ENCODE measurements around the gene ECE1. TPM values are rescaled to one million over a fixed set of nuclear protein-coding genes. Genes with fewer than 3 reads are reported as not detected.

ECE1 gene
- total RNA-seq, 5 donors from 2014 or later (not counting 1 experiment from before 2014, with no cell fraction given) = 81.0 to 94.5 (median 87.1) TPM

DNA sequence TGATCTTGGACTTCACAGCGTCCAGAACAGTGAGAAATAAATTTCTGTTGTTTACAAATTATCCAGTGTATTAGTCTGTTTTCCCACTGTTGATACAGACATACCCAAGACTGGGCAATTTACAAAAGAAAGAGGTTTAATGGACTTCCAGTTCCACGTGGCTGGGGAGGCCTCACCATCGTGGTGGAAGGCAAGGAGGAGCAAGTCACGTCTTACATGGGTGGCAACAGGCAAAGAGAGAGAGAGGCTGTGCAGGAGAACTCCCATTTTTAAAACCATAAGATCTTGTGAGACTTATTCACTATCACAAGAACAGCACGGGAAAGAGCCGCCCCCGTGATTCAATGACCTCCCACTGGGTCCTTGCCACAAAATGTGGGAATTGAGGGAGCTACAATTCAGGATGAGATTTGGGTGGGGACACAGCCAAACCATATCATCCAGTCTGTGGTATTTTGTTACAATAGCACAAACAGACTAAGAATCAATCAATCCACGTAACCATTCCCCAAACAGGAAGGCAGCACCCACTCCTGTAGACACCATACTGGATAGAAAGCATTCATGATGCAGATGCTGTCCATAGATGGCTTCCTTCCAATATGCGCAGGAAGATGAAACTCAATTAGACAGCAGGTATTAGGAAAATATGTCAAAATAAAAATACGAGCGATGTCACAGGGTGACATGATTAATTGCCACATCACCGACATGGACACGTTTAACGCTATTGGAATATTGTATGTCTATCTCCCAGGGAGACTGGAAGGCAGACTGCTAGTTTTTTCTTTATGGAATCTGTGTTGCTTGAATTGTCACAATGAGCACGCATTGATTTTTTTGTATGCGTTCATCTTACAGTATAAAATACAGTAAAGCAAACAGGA is 22.8 kb downstream of the ECE1 start:
- no peak overlapping the region for H3K27ac Mint-ChIP-seq
- no peaks in the 10 kb centered on the region for H3K9me3 Mint-ChIP-seq

GRCh38 chr1:21266119-21266774 is 24.0 kb downstream of the ECE1 start:
- H3K36me3 Mint-ChIP-seq = peaks cover 47% of the 10 kb centered on the region
- Histone ChIP-seq H3K36me3 (ENCODE audit: control insufficient read depth in 2 of 2, extremely low read depth in 1 of 2, insufficient read depth in 1 of 2, low read length in 1 of 2) (peaks cover 23 to 71% of the 10 kb centered on the region in 2 donors), H3K27ac (ENCODE audit: low read length) (no peak overlapping the region), H3K27me3 (replicated peaks in 1 of 2; ENCODE audit: control insufficient read depth in 2 of 2, extremely low read depth in 1 of 2, insufficient read depth in 2 of 2, low read length in 1 of 2) (no peaks in the 10 kb centered on the region), H3K9me3 (no peaks in the 10 kb centered on the region), H3K4me1 (ENCODE audit: control insufficient read depth in 1 of 2, extremely low read depth in 1 of 2, insufficient read depth in 2 of 2, low read length in 2 of 2) (peaks cover 0 to 32% of the 10 kb centered on the region in 2 experiments), H3K4me3 (ENCODE audit: control insufficient read depth in 1 of 2, extremely low read depth in 1 of 2, low read length in 1 of 2) (no peak overlapping the region)
- H3K4me1 Mint-ChIP-seq = peaks cover 25 to 32% (median 26%) of the 10 kb centered on the region in 3 donors
- H3K27ac Mint-ChIP-seq = no peak overlapping the region
- 92% methylated on average over 4 of the region's 12 CpGs for WGBS (ENCODE audit: insufficient coverage)
- ATAC-seq (replicated peaks in 1 of 4) = no peak
- no peak overlapping the region for H3K4me3 Mint-ChIP-seq
- H3K9me3 Mint-ChIP-seq = no peaks in the 10 kb centered on the region
- no peak for DNase-seq
- no peaks in the 10 kb centered on the region for H3K27me3 Mint-ChIP-seq
- POLR2A ChIA-PET = no interaction called here
- CTCF ChIA-PET = no interaction called here

More for the DNA sequence above, 22.8 kb downstream of the ECE1 start:
- H3K4me1 ChIP-seq (ENCODE audit: control insufficient read depth in 1 of 2, extremely low read depth in 1 of 2, insufficient read depth in 2 of 2, low read length in 2 of 2) = peaks cover 0 to 24% of the 10 kb centered on the region in 2 experiments
- ATAC-seq (replicated peaks in 1 of 4) = no peak
- H3K27me3 ChIP-seq (replicated peaks in 1 of 2; ENCODE audit: control insufficient read depth in 2 of 2, extremely low read depth in 1 of 2, insufficient read depth in 2 of 2, low read length in 1 of 2) = no peaks in the 10 kb centered on the region
- DNase-seq = no peak
- Mint-ChIP-seq H3K27me3 (no peaks in the 10 kb centered on the region), H3K4me3 (no peak overlapping the region), H3K36me3 (peaks cover 48% of the 10 kb centered on the region), H3K4me1 (peaks cover 19 to 27% (median 23%) of the 10 kb centered on the region in 3 donors)
- no peaks in the 10 kb centered on the region for H3K9me3 ChIP-seq
- no peak overlapping the region for H3K4me3 ChIP-seq (ENCODE audit: control insufficient read depth in 1 of 2, extremely low read depth in 1 of 2, low read length in 1 of 2)
- ChIA-PET CTCF (no interaction called here), POLR2A (no interaction called here)
- peaks cover 23 to 76% of the 10 kb centered on the region in 2 donors for H3K36me3 ChIP-seq (ENCODE audit: control insufficient read depth in 2 of 2, extremely low read depth in 1 of 2, insufficient read depth in 1 of 2, low read length in 1 of 2)
- H3K27ac ChIP-seq (ENCODE audit: low read length) = no peak overlapping the region
- 92% methylated on average over 7 of the region's 16 CpGs for WGBS (ENCODE audit: insufficient coverage)

- Histone ChIP-seq H3K27me3 (replicated peaks in 1 of 2; ENCODE audit: control insufficient read depth in 2 of 2, extremely low read depth in 1 of 2, insufficient read depth in 2 of 2, low read length in 1 of 2) (no peaks in the 10 kb centered on the region), H3K4me1 (ENCODE audit: control insufficient read depth in 1 of 2, extremely low read depth in 1 of 2, insufficient read depth in 2 of 2, low read length in 2 of 2) (peaks cover 0 to 28% of the 10 kb centered on the region in 2 experiments), H3K4me3 (ENCODE audit: control insufficient read depth in 1 of 2, extremely low read depth in 1 of 2, low read length in 1 of 2) (no peak overlapping the region), H3K27ac (ENCODE audit: low read length) (no peak overlapping the region), H3K36me3 (ENCODE audit: control insufficient read depth in 2 of 2, extremely low read depth in 1 of 2, insufficient read depth in 1 of 2, low read length in 1 of 2) (peaks cover 23 to 68% of the 10 kb centered on the region in 2 donors), H3K9me3 (no peaks in the 10 kb centered on the region)
- Mint-ChIP-seq H3K36me3 (peaks cover 49% of the 10 kb centered on the region), H3K27me3 (no peaks in the 10 kb centered on the region), H3K9me3 (no peaks in the 10 kb centered on the region), H3K27ac (no peak overlapping the region), H3K4me1 (peaks cover 25 to 33% (median 27%) of the 10 kb centered on the region in 3 donors), H3K4me3 (no peak overlapping the region)
- ChIA-PET CTCF (no interaction called here), POLR2A (no interaction called here)
- 92% methylated on average over 4 of the region's 6 CpGs for WGBS (ENCODE audit: insufficient coverage)
- no peak for ATAC-seq (replicated peaks in 1 of 4)
- DNase-seq = no peak
Observed at GRCh38 chr1:21265644-21266043, 24.6 kb downstream of the ECE1 start.

DNA sequence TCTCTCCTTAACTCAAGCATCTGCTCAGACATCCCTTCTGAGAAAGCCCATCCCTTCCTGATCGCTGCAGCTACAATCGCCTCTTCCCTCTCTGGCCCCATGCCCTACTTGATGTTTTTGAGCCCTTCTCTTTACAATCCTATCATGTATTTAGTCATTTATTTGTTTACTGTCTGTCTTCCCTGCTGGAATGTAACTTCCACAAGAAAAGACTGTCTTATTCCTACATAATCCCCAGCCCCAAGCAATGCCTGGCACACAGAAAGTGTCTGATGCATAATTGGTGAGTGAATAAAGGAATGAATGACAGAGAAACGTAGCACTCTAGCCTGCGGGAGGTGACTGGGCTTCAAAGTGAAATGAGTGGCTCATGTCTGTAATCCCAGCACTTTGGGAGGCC is 25.4 kb downstream of the ECE1 start:
- ChIA-PET CTCF (interaction anchor here in 1 of 2 donors (0.6 kb wide), 1 partner anchor 11 kb away, joined by 4 read pairs; no protein-coding TSS in a partner anchor), POLR2A (no interaction called here)

GRCh38 chr1:21263653-21264225 is 26.5 kb downstream of the ECE1 start:
- Mint-ChIP-seq H3K4me1 (peaks cover 37 to 43% (median 38%) of the 10 kb centered on the region in 3 donors), H3K27ac (no peak overlapping the region), H3K36me3 (peaks cover 48% of the 10 kb centered on the region), H3K9me3 (no peaks in the 10 kb centered on the region), H3K27me3 (no peaks in the 10 kb centered on the region), H3K4me3 (no peak overlapping the region)
- ChIA-PET POLR2A (interaction anchor here in 1 of 2 donors (0.7 kb wide), 1 partner anchor 516 kb away, joined by 3 read pairs; no protein-coding TSS in a partner anchor), CTCF (no interaction called here)
- DNase-seq (no peak), ATAC-seq (replicated peaks in 1 of 4) (no peak)
- H3K27ac ChIP-seq (ENCODE audit: low read length) = no peak overlapping the region
- H3K9me3 ChIP-seq = no peaks in the 10 kb centered on the region
- 94% methylated on average over 2 of the region's 11 CpGs for WGBS (ENCODE audit: insufficient coverage)
- peaks cover 2 to 23% of the 10 kb centered on the region in 2 experiments for H3K4me1 ChIP-seq (ENCODE audit: control insufficient read depth in 1 of 2, extremely low read depth in 1 of 2, insufficient read depth in 2 of 2, low read length in 2 of 2)
- no peak overlapping the region for H3K4me3 ChIP-seq (ENCODE audit: control insufficient read depth in 1 of 2, extremely low read depth in 1 of 2, low read length in 1 of 2)
- H3K36me3 ChIP-seq (ENCODE audit: control insufficient read depth in 2 of 2, extremely low read depth in 1 of 2, insufficient read depth in 1 of 2, low read length in 1 of 2) = peaks cover 23 to 61% of the 10 kb centered on the region in 2 donors
- H3K27me3 ChIP-seq (replicated peaks in 1 of 2; ENCODE audit: control insufficient read depth in 2 of 2, extremely low read depth in 1 of 2, insufficient read depth in 2 of 2, low read length in 1 of 2) = no peaks in the 10 kb centered on the region

More for the DNA sequence above, 25.4 kb downstream of the ECE1 start:
- Mint-ChIP-seq H3K36me3 (peaks cover 47% of the 10 kb centered on the region), H3K4me1 (peaks cover 25 to 34% (median 27%) of the 10 kb centered on the region in 3 donors), H3K4me3 (no peak overlapping the region), H3K27ac (peak overlapping the region in 1 of 2 donors; percentile 32), H3K9me3 (no peaks in the 10 kb centered on the region), H3K27me3 (no peaks in the 10 kb centered on the region)
- H3K4me3 ChIP-seq (ENCODE audit: control insufficient read depth in 1 of 2, extremely low read depth in 1 of 2, low read length in 1 of 2) = no peak overlapping the region
- no peaks in the 10 kb centered on the region for H3K9me3 ChIP-seq
- peaks cover 0 to 20% of the 10 kb centered on the region in 2 experiments for H3K4me1 ChIP-seq (ENCODE audit: control insufficient read depth in 1 of 2, extremely low read depth in 1 of 2, insufficient read depth in 2 of 2, low read length in 2 of 2)
- DNase-seq (no peak), ATAC-seq (replicated peaks in 1 of 4) (no peak)
- no peak overlapping the region for H3K27ac ChIP-seq (ENCODE audit: low read length)
- H3K36me3 ChIP-seq (ENCODE audit: control insufficient read depth in 2 of 2, extremely low read depth in 1 of 2, insufficient read depth in 1 of 2, low read length in 1 of 2) = peaks cover 23 to 72% of the 10 kb centered on the region in 2 donors
- no peaks in the 10 kb centered on the region for H3K27me3 ChIP-seq (replicated peaks in 1 of 2; ENCODE audit: control insufficient read depth in 2 of 2, extremely low read depth in 1 of 2, insufficient read depth in 2 of 2, low read length in 1 of 2)
- no CpG with 5 or more reads among the region's 4 CpGs for WGBS (ENCODE audit: insufficient coverage)

GRCh38 chr1:21263052-21263429 is 27.2 kb downstream of the ECE1 start:
- H3K4me1 ChIP-seq (ENCODE audit: control insufficient read depth in 1 of 2, extremely low read depth in 1 of 2, insufficient read depth in 2 of 2, low read length in 2 of 2) = peaks cover 6 to 30% of the 10 kb centered on the region in 2 experiments
- Mint-ChIP-seq H3K36me3 (peaks cover 45% of the 10 kb centered on the region), H3K27me3 (no peaks in the 10 kb centered on the region), H3K9me3 (no peaks in the 10 kb centered on the region), H3K4me1 (peaks cover 44 to 50% (median 45%) of the 10 kb centered on the region in 3 donors), H3K4me3 (no peak overlapping the region), H3K27ac (peak overlapping the region in 1 of 2 donors; percentile 81)
- no peak for DNase-seq
- no peak overlapping the region for H3K27ac ChIP-seq (ENCODE audit: low read length)
- CTCF ChIA-PET = no interaction called here
- no peaks in the 10 kb centered on the region for H3K27me3 ChIP-seq (replicated peaks in 1 of 2; ENCODE audit: control insufficient read depth in 2 of 2, extremely low read depth in 1 of 2, insufficient read depth in 2 of 2, low read length in 1 of 2)
- H3K4me3 ChIP-seq (ENCODE audit: control insufficient read depth in 1 of 2, extremely low read depth in 1 of 2, low read length in 1 of 2) = no peak overlapping the region
- H3K36me3 ChIP-seq (ENCODE audit: control insufficient read depth in 2 of 2, extremely low read depth in 1 of 2, insufficient read depth in 1 of 2, low read length in 1 of 2) = peaks cover 21 to 56% of the 10 kb centered on the region in 2 donors
- H3K9me3 ChIP-seq = no peaks in the 10 kb centered on the region
- ATAC-seq (replicated peaks in 1 of 4) = no peak
- 93% methylated on average over 3 of the region's 10 CpGs for WGBS (ENCODE audit: insufficient coverage)
- POLR2A ChIA-PET = interaction anchor here in 1 of 2 donors (0.7 kb wide), 1 partner anchor 516 kb away, joined by 3 read pairs; no protein-coding TSS in a partner anchor

Measured in T-cell (primary cell).